HUES64 (cell line): ENCODE measurements around the gene MAP10. TPM values are rescaled to one million over a fixed set of nuclear protein-coding genes. Genes with fewer than 3 reads are reported as not detected.

ENCODE experiments used
- H3K27ac ChIP-seq: 2 replicates; pipeline ENCODE4 v1.7.0; 2013; ENCODE audit warnings: low read depth, low read length, inconsistent platforms
- H3K27me3 ChIP-seq: 2 replicates; pipeline ENCODE4 v1.6.1; 2013; ENCODE audit warnings: mild to moderate bottlenecking, low read length; ENCODE audit not compliant: insufficient read depth
- H3K36me3 ChIP-seq: 2 replicates; pipeline ENCODE4 v1.6.1; 2013; ENCODE audit warnings: mild to moderate bottlenecking, low read length; ENCODE audit not compliant: insufficient read depth
- H3K4me1 ChIP-seq: 2 replicates; pipeline ENCODE4 v1.6.1; 2013; ENCODE audit warnings: mild to moderate bottlenecking, low read length, moderate library complexity; ENCODE audit not compliant: insufficient read depth
- H3K4me3 ChIP-seq: 2 replicates; pipeline ENCODE4 v1.5.1; 2013; ENCODE audit warnings: mild to moderate bottlenecking, low read length, moderate library complexity
- H3K9ac ChIP-seq: 2 replicates; pipeline ENCODE4 v1.6.1; 2013; ENCODE audit warnings: mild to moderate bottlenecking, low read depth, low read length
- H3K9me3 ChIP-seq: 2 replicates; pipeline ENCODE4 v1.6.1; 2013; ENCODE audit warnings: low read depth, low read length; ENCODE audit not compliant: insufficient read depth
- WGBS: fragments of 150-250, 120-280 bp; methylation state at CpG from one replicate; pipeline ENCODE4 v1.1.7; 2013; ENCODE audit warnings: missing lambda C conversion rate; 5-methylcytosine and 5-hydroxymethylcytosine counted together
- polyA plus RNA-seq, 2 experiments: library from polyadenylated mRNA; stranded (reverse); fragments of 50-300 nt; gene quantifications; one replicate each; pipeline ENCODE4 v1.2.3, GENCODE V29; 2013

The MAP10 gene
- 3.5 TPM for polyA plus RNA-seq (2013, experiment 1 of 2)
- polyA plus RNA-seq (2013, experiment 2 of 2): 4.5 TPM

- peak within 1 kb of the TSS; percentile 87 for H3K9ac ChIP-seq
These were observed at the start of gene MAP10 for GRCh38 chr1:232805269-232806185. Gene MAP10 (plus strand): TSS chr1:232805416. CDS start chr1:232805450, 34 bp downstream.

GRCh38 chr1:232764458-232765251 lies 40.6 kb upstream of the MAP10 start:
- Histone ChIP-seq H3K27ac (no peak overlapping the region), H3K9me3 (peaks cover 19% of the 10 kb centered on the region; the same call in 1 of the 2 replicates), H3K36me3 (no peaks in the 10 kb centered on the region), H3K4me1 (peaks cover 19% of the 10 kb centered on the region), H3K27me3 (no peaks in the 10 kb centered on the region), H3K9ac (no peak overlapping the region), H3K4me3 (no peak overlapping the region)
- 90% methylated on average over 4 of the region's 4 CpGs for WGBS

More at GRCh38 chr1:232805269-232806185, at the start of gene MAP10:
- Histone ChIP-seq H3K4me3 (peak within 1 kb of the TSS; percentile 69), H3K4me1 (peaks cover 7% of the 10 kb centered on the region), H3K27me3 (no peaks in the 10 kb centered on the region), H3K27ac (peak within 1 kb of the TSS; percentile 76), H3K9me3 (no peaks in the 10 kb centered on the region), H3K36me3 (no peaks in the 10 kb centered on the region)
- 1% methylated on average over 75 of the region's 75 CpGs for WGBS

- Histone ChIP-seq H3K9me3 (peaks cover 16% of the 10 kb centered on the region; the same call in 1 of the 2 replicates), H3K4me3 (no peak overlapping the region), H3K36me3 (no peaks in the 10 kb centered on the region), H3K4me1 (peaks cover 27% of the 10 kb centered on the region), H3K27ac (no peak overlapping the region), H3K27me3 (no peaks in the 10 kb centered on the region), H3K9ac (no peak overlapping the region)
- WGBS: 91% methylated on average over 5 of the region's 6 CpGs
These were observed 39.7 kb upstream of the MAP10 start for GRCh38 chr1:232765542-232765941.

GRCh38 chr1:232766241-232766890 lies 38.9 kb upstream of the MAP10 start:
- H3K4me1 ChIP-seq: peaks cover 34% of the 10 kb centered on the region
- WGBS: 60% methylated on average over 8 of the region's 8 CpGs
- no peaks in the 10 kb centered on the region for H3K27me3 ChIP-seq
- H3K36me3 ChIP-seq: no peaks in the 10 kb centered on the region
- H3K9me3 ChIP-seq: peaks cover 10% of the 10 kb centered on the region; the same call in 1 of the 2 replicates
- H3K9ac ChIP-seq: no peak overlapping the region
- H3K4me3 ChIP-seq: no peak overlapping the region
- no peak overlapping the region for H3K27ac ChIP-seq

- Histone ChIP-seq H3K27ac (no peak overlapping the region), H3K27me3 (no peaks in the 10 kb centered on the region), H3K9ac (no peak overlapping the region), H3K9me3 (peaks cover 10% of the 10 kb centered on the region; the same call in 1 of the 2 replicates), H3K36me3 (no peaks in the 10 kb centered on the region), H3K4me1 (peaks cover 34% of the 10 kb centered on the region), H3K4me3 (no peak overlapping the region)
- WGBS: 90% methylated on average over 1 of the region's 1 CpG
These were observed 38.3 kb upstream of the MAP10 start for GRCh38 chr1:232766904-232767303.

GRCh38 chr1:232767305-232768074 lies 37.7 kb upstream of the MAP10 start:
- peaks cover 34% of the 10 kb centered on the region for H3K4me1 ChIP-seq
- no peaks in the 10 kb centered on the region for H3K36me3 ChIP-seq
- H3K9ac ChIP-seq: no peak overlapping the region
- 95% methylated on average over 14 of the region's 14 CpGs for WGBS
- no peak overlapping the region for H3K4me3 ChIP-seq
- H3K9me3 ChIP-seq: peaks cover 10% of the 10 kb centered on the region; the same call in 1 of the 2 replicates
- no peak overlapping the region for H3K27ac ChIP-seq
- no peaks in the 10 kb centered on the region for H3K27me3 ChIP-seq

GRCh38 chr1:232768793-232769192 lies 36.4 kb upstream of the MAP10 start:
- Histone ChIP-seq H3K9ac (no peak overlapping the region), H3K27me3 (no peaks in the 10 kb centered on the region), H3K4me1 (peaks cover 34% of the 10 kb centered on the region), H3K4me3 (no peak overlapping the region), H3K27ac (no peak overlapping the region), H3K9me3 (no peaks in the 10 kb centered on the region), H3K36me3 (no peaks in the 10 kb centered on the region)
- WGBS: 90% methylated on average over 2 of the region's 2 CpGs

- Histone ChIP-seq H3K4me3 (no peak overlapping the region), H3K9me3 (no peaks in the 10 kb centered on the region), H3K36me3 (no peaks in the 10 kb centered on the region), H3K9ac (no peak overlapping the region), H3K27me3 (no peaks in the 10 kb centered on the region), H3K4me1 (peaks cover 34% of the 10 kb centered on the region), H3K27ac (peak overlapping the region; percentile 4; the same call in 1 of the 2 replicates)
- 48% methylated on average over 2 of the region's 2 CpGs for WGBS
These were observed 35.5 kb upstream of the MAP10 start for GRCh38 chr1:232769733-232770132.

- WGBS: 91% methylated on average over 8 of the region's 9 CpGs
- no peak overlapping the region for H3K27ac ChIP-seq
These were observed 31.5 kb upstream of the MAP10 start for GRCh38 chr1:232773752-232774151.

GRCh38 chr1:232776526-232777106 lies 28.6 kb upstream of the MAP10 start:
- no peaks in the 10 kb centered on the region for H3K27me3 ChIP-seq
- no peaks in the 10 kb centered on the region for H3K9me3 ChIP-seq
- H3K4me1 ChIP-seq: no peaks in the 10 kb centered on the region
- no peak overlapping the region for H3K27ac ChIP-seq
- no peak overlapping the region for H3K9ac ChIP-seq
- no peaks in the 10 kb centered on the region for H3K36me3 ChIP-seq
- 88% methylated on average over 2 of the region's 3 CpGs for WGBS
- H3K4me3 ChIP-seq: no peak overlapping the region

More at GRCh38 chr1:232773752-232774151, 31.5 kb upstream of the MAP10 start:
- Histone ChIP-seq H3K27me3 (no peaks in the 10 kb centered on the region), H3K9ac (no peak overlapping the region), H3K36me3 (no peaks in the 10 kb centered on the region), H3K4me1 (peaks cover 24% of the 10 kb centered on the region), H3K4me3 (no peak overlapping the region), H3K9me3 (no peaks in the 10 kb centered on the region)
